ENCODE measurements around the gene ANO8. TPM values are rescaled to one million over a fixed set of nuclear protein-coding genes. Genes with fewer than 3 reads are reported as not detected.

ANO8 gene
- total and polyA plus RNA-seq, 2 of the 8 experiments (the other 6 are each of a cell fraction or from before 2014, with no cell fraction given): 9.5 to 20.7 TPM

DNA sequence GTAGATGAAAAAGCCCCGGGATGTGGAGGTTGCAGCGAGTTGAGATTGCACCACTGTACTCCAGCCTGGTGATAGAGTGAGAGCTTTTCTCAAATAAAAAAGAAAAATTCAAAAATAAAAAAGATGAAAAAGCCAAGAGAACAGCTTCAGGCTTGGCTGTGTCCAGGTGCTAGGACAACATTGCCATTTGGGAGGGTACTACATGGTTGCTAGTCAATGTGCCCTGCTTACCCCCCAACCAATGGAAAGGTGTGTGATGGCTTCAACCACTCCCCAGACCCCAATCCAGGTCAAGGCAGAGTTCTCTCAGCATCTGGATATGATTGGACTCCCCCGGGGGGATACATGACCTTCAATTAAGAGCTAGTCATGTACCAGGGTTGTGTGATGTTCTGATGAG lies 55.2 kb downstream of the ANO8 start:
- Histone ChIP-seq H3K9ac (replicated peaks in 1 of 4; ENCODE audit: extremely low read depth in 1 of 4, low read depth in 3 of 4, low read length in 3 of 4) (no peak overlapping the region), H2BK15ac (ENCODE audit: low read length) (no peak overlapping the region), H3K18ac (ENCODE audit: extremely low read depth, low read length) (no peak overlapping the region), H2BK5ac (ENCODE audit: low read depth, low read length) (no peak overlapping the region), H3K4me2 (ENCODE audit: insufficient read depth in 1 of 2, low read depth in 2 of 2, low read length in 2 of 2) (no peak overlapping the region), H4K91ac (replicated peaks; ENCODE audit: insufficient read length, low read length) (no peak overlapping the region), H3K23me2 (ENCODE audit: low read depth, low read length) (no peaks in the 10 kb centered on the region; the same call in 1 of the 2 replicates), H3K4me3 (ENCODE audit: extremely low read depth in 1 of 4, insufficient read depth in 2 of 4, low read depth in 3 of 4, low read length in 4 of 4) (no peak overlapping the region), H3K79me2 (ENCODE audit: control insufficient read depth in 1 of 2, insufficient read depth in 2 of 2, low read length in 2 of 2) (no peaks in the 10 kb centered on the region), H2BK120ac (replicated peaks; ENCODE audit: low read depth, low read length) (no peak overlapping the region), H2BK12ac (ENCODE audit: low read depth, low read length) (no peak overlapping the region), H4K8ac (ENCODE audit: extremely low read depth, insufficient read depth, low read length) (no peak overlapping the region), H3K23ac (ENCODE audit: insufficient read length) (no peak overlapping the region), H3K79me1 (ENCODE audit: low read depth, low read length) (no peaks in the 10 kb centered on the region), H3K9me3 (ENCODE audit: insufficient read depth in 2 of 2, low read depth in 1 of 2, low read length in 1 of 2) (no peaks in the 10 kb centered on the region), H4K5ac (ENCODE audit: insufficient read length, low read depth, low read length) (no peak overlapping the region), H3K27me3 (replicated peaks in 1 of 4; ENCODE audit: control insufficient read depth in 3 of 4, extremely low read depth in 1 of 4, insufficient read depth in 3 of 4, low read length in 3 of 4) (peaks cover 0 to 3% (median 0%) of the 10 kb centered on the region in 4 experiments; a peak in 3 of 7 replicates), H2AFZ (ENCODE audit: low read length) (no peak overlapping the region), H3K56ac (replicated peaks; ENCODE audit: insufficient read length, low read depth, low read length) (no peak overlapping the region), H3K36me3 (ENCODE audit: control insufficient read depth in 2 of 4, insufficient read depth in 4 of 4, low read length in 3 of 4) (peaks cover 0 to 22% (median 10%) of the 10 kb centered on the region in 4 experiments; a peak in 6 of 8 replicates), H4K20me1 (replicated peaks in 1 of 2; ENCODE audit: control insufficient read depth in 1 of 2, insufficient read depth in 2 of 2, low read length in 2 of 2) (peaks cover 0 to 2% of the 10 kb centered on the region in 2 experiments), H2AK5ac (ENCODE audit: low read depth, low read length) (no peak overlapping the region), H2BK20ac (ENCODE audit: low read length) (no peak overlapping the region), H3K4me1 (replicated peaks in 1 of 4; ENCODE audit: control insufficient read depth in 3 of 4, insufficient read depth in 4 of 4, low read length in 3 of 4) (peaks cover 0 to 3% (median under 1%) of the 10 kb centered on the region in 4 experiments; a peak in 3 of 7 replicates), H3K14ac (ENCODE audit: insufficient read length) (no peak overlapping the region), H3K27ac (ENCODE audit: low read depth, low read length) (no peak overlapping the region), H3K4ac (replicated peaks; ENCODE audit: insufficient read length, low read depth, low read length) (no peak overlapping the region)
- TF ChIP-seq CTBP2 (IDR thresholded peaks at IDR 0.05; ENCODE audit: borderline replicate concordance, insufficient read depth, insufficient read length, low read length) (no peak), RXRA (IDR thresholded peaks at IDR 0.05; ENCODE audit: insufficient read depth, low read depth, low read length) (no peak), NRF1 (IDR thresholded peaks at IDR 0.05; ENCODE audit: low read depth, low read length) (no peak), SAP30 (IDR thresholded peaks at IDR 0.05; ENCODE audit: insufficient read depth, insufficient replicate concordance, low read length) (no peak), SIX5 (IDR thresholded peaks at IDR 0.05; ENCODE audit: low read depth, low read length) (no peak), KDM4A (IDR thresholded peaks at IDR 0.05; ENCODE audit: low read depth, low read length, severe bottlenecking) (no peak), POU5F1 (IDR thresholded peaks at IDR 0.05; ENCODE audit: low read depth, low read length) (no peak), GTF2F1 (IDR thresholded peaks at IDR 0.05; ENCODE audit: borderline replicate concordance, low read depth, low read length) (no peak)
- ChIA-PET CTCF (ENCODE audit: partially characterized antibody) (interaction anchor here (1.4 to 5.7 kb wide), 5 partner anchors 9 to 79 kb away, joined by 3 to 56 read pairs (median 4); no protein-coding TSS in a partner anchor), POLR2A (ENCODE audit: partially characterized antibody) (interaction anchor here (0.6 to 9.0 kb wide), 7 partner anchors 11 to 239 kb away, joined by 3 to 113 read pairs (median 4); partner anchors contain the start of genes BABAM1, OCEL1 and USHBP1)
- DNase-seq (ENCODE audit: low read depth in 1 of 2, low spot score in 2 of 2) (no peak), FAIRE-seq (no peak)
- 94% methylated on average over 3 of the region's 3 CpGs; no CpG with 5 or more reads in 1 of the 2 experiments for WGBS, 2 experiments (ENCODE audit: extremely low coverage in 1 of 2, insufficient coverage in 1 of 2, insufficient read length in 1 of 2, insufficient replicate concordance in 2 of 2, low coverage in 1 of 2, low lambda C conversion rate in 2 of 2, missing lambda C conversion rate in 1 of 2)

All from H1 (cell line).